Stimulated activated CD4-positive, alpha-beta T cell treated with anti-CD3 and anti-CD28 coated beads, TNF-alpha, amount 100 ng/mL, for 4 hours (primary cell): ENCODE data around the gene LRBA.
"Not testable (repeated sequence)": the region's sequence is repeated elsewhere in the genome, so short reads cannot be mapped to it uniquely, and the experiment has no call there.

Source experiments
- DNase-seq, 3 experiments: peaks; one replicate each; pipeline ENCODE4 v3.0.0-alpha.2; 2020; ENCODE audit warnings: low read depth in 3 of 3

LRBA gene

DNA sequence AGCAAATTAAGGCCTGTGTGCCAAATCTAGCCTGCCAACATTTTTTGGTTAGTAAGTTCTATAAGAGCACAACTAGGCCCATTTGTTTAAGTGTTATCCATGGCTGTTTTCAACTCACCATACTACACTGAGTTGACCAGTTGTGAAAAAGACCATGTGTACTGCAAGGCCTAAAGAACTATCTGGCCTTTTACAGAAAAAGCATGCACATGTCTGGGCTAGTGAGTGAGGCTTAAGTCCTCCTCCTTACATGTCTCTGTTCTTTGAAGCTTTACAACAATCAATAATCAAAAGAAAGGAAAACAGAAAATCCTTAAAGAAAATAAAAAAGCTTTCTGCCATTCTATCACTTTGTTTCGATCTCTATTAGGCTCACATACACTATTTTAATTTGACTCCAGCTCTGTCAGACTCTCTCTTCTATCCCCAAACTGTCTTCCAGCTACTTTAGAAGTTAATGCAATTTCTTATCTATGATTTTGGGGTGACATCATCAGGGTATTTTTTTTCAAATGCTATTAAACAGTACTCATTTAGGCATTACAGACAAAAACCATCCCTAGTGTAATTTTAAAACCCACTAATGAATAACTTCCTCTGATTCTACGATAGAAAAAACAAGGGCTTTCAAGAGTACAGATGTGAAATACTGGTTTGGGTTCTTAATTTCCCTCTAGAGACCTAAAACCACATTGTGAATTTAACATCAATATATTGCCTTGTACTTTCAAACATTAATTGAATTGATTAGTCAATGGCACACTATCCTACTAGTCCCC is 271.3 kb downstream of the LRBA start:
- DNase-seq = no peak

DNA sequence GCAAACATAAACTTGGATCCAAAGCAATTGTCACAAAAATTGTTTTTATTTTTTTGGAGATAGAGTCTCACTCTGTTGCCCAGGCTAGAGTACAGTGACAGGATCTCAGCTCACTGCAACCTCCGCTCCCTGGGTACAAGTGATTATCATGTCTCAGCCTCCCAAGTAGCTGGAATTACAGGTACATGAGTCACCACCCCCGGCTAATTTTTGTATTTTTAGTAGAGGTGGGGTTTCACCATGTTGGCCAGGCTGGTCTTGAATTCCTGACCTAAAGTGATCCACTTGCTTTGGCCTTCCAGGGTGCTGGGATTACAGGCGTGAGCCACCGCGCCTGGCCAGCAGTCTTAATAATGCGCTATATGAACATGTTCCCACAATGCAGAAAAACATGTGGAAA is 272.2 kb downstream of the LRBA start:
- DNase-seq = not testable (repeated sequence)

DNA sequence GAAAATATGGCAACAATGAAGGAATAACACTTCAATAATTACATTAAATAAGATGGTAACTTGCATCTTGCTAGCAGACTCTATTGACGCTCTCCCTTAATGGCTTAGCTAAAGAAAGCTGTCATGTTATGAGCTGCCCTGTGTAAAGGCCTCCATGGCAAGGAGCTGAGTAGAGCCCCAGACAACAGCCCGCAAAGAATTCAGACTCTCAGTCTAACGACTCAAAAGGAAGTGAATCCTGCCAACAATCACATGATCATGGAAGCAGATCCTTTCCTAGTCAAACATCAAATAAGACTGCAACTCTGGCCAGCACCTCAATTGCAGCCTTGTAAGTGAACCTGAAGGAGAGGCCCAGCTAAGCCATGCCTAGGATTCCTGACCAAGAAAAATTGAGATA is 275.5 kb downstream of the LRBA start:
- no peak for DNase-seq

DNA sequence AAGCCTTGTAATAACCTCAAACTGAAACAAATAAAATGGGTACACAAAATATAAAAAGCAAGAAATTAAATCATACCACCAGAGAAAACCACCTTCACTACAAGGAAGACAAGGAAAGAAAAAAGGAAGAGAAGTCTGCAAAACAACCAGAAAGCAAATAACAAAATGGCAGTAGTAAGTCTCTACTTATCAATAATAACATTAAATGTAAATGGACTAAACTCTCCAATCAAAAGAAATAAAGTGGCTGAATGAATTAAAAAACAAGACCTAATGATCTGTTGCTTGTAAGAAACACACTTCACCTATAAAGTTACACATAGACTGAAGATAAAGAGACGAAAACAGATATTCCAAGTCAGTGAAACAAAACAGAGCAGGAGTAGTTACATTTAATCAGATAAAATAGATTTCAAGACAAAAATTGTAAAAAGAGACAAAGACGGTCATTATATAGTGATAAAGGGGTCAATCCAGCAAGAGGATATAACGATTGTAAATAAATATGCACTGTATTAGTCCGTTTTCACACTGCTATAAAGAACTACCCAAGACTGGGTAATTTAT is 289.0 kb downstream of the LRBA start:
- no peak for DNase-seq

DNA sequence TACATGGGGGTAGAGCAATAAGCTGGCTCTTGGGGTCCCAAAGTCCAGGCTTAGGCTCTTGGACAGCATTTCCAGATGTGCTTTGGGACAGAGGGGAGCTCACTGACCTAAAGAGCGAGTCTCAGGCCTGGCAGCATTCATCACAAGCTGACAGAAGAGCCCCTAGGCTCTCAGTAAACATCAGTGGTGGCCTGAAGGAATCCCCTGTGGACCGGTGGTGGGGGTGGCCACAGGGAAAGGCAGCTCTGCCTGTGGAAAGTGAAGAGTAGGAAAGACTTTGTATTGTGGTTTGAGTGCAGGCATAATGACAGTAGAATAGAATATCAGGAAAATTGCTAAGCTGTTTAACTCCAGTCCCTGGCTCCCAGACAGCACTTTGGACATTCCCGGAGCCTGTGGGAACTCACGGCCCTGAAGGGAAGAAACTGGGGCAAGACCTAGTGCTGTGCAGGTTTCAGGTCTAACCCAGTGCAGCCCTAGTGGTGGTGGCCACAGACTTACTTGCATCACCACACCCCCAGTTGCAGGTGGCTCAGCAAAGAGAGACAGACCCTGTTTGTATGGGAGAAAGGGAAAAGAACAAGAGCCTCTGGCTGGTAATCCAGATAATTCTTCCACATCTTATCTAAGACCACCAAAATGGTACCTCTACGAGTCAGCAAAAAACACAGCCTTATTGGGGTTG is 291.2 kb downstream of the LRBA start:
- DNase-seq = no peak

DNA sequence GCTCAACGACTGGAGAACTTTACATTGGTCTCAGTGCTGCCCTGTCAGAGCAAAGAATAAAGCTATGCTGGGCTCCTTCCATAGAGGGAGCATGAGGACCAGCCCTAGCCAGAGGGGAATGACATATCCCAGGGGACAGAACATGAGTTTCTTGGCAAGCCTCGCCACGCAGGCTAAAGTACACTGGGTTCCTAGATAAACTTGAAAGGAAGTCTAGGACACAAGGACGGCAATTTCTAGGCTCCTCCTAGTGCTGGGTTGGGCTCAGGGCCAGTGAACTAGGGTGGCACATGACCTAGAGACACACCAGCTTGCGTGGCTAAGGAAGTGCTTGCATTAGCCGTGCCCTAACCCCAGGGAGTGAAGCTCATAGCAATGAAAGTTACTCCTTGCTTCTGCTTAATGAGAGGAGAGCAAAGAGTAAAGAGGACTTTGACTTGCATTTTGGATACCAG is 292.1 kb downstream of the LRBA start:
- DNase-seq = no peak

DNA sequence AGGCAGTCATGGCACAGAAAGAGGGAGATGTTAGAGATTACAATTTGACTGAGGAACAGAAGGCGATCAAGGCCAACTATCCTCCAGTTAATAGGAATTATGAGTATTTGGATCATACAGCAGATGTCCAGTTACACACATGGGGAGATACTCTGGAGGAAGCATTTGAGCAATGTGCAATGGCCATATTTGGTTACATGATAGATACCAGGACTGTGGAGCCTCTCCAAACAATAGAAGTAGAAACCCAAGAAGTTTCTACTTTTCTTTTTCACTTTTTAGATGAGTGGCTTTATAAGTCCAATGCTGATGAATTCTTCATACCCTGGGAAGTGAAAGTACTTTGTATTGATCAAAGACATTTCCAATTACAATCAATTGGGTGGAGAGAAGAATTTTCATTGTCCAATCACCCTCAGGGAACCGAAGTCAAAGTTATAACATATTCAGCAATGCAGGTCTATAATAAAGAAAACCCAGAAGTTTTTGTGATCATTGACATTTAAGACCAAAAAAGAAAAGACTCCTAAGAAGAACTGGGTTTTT is 294.0 kb downstream of the LRBA start:
- DNase-seq = no peak

DNA sequence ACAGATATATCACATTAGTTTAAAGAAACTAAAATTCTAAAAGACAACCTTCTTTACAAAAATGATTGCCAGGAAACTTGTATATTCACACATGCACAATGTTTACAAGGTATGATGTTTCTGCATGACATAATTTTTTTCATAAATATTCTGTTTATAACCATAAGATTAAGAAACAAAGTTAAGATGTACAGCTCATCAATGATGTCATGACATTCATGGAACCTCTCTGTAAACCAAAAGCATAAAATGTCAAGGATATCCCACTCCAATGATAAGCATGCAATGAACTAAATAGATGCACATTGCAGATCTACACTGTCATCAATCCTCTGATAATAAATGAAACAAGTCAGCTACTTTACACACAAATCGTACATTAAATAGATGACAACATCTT is 297.1 kb downstream of the LRBA start:
- no peak for DNase-seq

DNA sequence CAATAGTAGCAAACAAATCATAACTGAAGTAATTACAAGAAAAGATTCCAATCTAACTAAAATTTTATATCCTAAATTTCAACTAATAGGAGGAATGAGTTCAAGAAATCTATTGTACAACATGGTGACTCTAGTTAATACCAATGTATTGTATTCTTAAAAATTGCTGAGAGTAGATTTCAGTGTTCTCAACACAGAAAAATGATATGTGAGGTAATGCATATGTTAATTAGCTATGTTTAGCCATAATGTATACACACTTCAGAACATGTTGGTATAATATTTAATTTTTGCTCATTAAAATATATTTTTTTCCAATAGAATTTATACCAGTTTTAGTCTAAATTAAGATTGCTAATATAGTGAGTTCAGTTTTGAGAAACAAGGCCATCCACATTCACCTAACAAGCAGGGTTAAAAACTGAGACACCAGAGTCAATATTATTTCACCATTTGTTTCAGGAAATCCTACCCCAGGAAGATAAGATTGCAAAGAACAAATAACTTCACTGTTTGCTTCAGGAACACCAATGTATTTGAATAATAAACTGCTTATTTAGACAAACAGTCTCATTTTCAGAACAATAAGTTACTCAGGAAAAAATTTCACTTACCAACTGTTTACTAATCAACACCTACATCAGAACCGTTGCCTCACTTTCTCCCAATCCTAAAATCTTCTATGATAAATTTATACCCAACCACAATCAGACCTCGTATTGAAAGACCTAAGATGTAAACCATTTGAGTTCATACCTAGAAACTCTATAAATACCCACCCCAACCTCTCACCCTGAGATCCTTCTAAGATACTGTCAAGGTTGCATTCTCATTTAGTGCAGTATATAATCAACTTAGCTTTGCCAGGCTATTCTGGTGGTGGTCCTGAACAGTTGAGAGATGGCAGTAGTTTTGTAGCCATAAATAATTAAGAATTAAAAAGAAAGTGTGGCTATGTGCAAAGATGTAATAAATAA is 300.3 kb downstream of the LRBA start:
- DNase-seq = no peak

DNA sequence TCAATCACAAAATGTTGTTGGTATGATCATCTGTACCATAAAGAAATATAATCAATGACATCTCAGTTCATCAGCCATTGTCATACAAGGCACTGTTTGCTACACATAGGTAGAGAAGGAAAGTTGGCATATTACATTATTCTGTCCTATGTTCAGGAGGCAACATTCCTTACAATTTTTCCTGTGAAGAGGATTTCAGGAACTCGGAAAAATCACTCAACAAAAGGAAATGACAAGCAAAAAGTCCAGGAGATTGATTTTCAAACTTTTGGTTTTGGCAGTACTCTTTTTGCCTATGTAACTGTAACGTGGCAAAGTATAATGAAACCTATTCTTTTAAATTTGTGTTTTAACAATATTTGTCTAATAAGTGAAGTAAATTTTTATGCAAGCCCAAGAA is 301.8 kb downstream of the LRBA start:
- no peak for DNase-seq

DNA sequence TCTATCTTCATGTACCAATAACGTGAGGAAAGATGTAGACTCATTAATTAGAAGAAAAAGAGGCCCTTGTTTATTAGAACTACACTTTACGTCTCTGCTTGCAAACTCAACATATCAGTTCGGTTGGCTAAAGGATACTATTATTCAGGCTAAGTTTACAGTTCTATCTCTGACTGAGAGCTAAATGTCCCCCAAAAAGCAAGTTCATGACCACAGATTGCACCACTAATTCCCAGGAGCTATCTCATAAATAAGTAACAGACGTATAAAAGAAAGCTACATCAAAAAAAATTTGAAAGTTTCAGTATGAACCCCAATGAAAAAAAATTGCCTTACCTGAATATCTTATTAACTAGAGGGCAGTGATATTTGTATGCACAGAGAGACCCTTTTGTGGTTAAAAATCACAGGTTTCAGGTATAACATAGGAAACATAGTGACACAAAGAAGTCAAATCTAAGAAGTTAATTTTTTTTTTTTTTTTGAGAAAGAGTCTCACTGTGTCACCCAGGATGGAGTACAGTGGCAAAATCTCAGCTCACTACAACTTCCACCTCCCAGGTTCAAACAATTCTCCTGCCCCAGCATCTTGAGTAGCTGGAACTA is 304.2 kb downstream of the LRBA start:
- DNase-seq = no peak

DNA sequence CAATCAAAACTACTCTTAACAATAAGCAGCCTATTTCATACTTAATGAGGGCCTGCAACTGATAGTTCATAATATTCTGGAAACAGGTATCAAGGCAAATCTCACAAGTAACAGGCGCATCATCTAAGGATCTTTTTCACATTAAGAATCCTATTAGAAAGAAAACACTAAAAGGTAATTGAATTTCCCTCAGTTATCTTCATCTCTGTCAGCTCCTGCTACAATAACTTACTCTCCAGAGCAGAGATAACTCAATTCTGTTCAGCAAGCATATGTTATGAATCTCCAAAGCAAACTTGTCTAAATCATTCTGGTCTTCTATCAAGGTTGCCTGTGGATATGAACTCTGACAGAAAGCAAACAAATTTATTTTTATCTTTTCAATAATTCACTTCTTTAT is 307.1 kb downstream of the LRBA start:
- no peak for DNase-seq

DNA sequence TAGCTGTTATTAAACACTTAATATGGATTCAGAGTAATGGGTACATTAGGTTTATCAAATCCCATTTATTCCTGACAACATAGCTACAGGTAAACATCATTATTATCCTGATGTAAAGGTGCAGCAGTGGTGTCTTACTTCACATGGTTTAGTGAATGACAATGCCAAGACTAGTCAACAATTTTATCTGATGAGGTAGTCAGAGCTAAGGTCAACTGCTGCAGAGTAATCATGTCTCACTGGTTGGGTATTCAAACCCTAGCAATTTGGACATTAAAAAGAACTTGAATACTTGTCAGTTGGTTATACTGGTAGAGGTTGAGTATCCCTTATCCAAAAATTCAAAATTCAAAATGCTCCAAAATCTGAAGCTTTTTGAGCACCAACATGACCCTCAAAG is 315.5 kb downstream of the LRBA start:
- no peak for DNase-seq

DNA sequence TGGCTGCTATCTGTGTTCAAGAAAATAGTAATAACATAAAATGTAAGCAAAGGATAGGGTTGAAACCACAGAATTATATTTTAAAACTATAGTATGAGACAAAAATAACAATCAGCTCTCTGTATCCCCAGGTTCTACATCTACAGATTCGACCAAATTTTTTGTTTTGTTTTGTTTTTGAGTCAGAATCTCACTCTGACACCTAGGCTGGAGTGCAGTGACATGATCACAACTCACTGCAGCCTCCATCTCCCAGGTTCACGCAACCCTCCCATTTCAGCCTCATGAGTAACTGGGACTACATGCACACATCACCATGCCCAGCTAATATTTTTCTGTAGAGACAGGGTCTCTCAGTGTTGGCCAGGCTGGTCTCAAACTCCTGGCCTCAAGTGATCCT is 319.9 kb downstream of the LRBA start:
- no peak for DNase-seq

DNA sequence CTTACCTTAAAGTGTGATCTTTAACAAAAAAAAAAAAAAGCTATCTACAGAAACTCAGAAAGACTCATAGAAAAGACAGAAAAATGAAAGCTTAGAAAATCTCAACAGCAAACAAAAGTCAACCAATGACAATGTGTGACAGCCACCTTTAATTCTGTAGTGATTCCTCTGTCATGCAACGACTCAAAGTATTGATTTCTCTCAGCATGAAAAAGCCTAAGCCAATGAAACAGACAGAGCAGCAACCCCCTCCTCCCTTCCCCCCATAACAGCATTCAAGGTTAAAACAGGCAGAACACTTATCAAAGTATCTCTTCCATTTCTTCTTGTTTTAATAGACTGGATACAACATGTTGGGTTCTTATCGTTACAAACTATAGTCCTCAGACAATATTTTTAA is 320.6 kb downstream of the LRBA start:
- no peak for DNase-seq

DNA sequence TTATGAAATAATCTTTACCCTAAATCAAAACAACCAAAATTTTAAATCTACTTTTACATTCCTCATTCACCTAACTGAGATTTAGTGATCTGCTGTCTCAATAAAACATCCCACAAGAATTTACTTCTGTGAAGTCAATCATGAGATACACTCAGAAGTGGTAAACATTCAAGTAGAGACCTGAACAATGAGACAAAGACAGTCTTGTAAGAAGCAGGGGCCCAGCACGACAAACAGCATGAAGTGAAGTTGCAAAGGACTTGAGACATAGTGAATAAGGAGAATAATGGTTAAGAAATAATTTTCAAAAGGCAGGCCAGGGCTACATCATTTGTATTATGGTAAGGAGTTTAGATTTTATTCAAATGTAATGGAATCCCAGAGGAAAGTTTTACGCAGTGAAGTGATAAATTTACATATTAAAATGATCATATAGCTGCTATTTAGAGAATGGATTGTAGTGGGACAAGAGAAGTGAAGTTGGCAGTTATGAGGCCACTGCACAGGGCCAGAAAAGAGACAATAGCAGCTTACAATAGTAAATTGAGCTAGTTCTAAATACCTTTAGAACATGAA is 331.2 kb downstream of the LRBA start:
- DNase-seq = no peak

DNA sequence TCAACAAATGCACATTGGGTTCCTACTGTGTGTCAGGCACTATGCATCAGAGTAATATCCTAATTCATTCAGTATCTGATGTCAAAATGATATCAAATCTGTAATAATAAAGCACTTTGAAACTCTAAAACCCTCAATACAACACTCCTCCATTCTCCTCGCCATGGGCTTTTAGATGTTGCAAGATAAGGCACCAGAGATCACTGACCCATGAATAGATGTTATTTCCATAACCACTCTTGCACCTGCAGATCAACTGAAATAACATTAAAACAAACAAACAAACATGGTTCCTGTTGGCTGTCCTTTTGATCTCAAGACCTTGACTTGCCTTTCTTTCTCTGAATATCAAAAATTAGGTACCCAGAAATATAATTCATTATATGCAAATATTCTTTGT is 333.0 kb downstream of the LRBA start:
- no peak for DNase-seq

DNA sequence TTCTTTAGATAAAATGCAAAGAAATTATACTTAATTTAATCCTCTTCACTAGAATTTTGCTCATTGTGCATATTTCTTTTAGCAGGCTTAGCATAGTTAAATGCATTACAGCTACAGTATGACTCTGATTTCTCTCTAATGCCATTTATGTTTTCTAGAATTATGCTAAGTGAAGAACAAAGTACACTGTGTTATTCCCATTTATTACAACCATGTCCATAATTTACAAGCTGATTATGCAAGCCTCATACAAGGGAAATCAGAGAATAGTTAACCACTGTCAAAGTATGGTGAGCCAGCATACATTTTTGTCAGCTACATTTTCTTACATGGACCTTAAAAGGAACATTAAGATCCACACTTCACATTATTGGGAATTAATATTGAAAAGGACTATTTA is 334.0 kb downstream of the LRBA start:
- DNase-seq = no peak

DNA sequence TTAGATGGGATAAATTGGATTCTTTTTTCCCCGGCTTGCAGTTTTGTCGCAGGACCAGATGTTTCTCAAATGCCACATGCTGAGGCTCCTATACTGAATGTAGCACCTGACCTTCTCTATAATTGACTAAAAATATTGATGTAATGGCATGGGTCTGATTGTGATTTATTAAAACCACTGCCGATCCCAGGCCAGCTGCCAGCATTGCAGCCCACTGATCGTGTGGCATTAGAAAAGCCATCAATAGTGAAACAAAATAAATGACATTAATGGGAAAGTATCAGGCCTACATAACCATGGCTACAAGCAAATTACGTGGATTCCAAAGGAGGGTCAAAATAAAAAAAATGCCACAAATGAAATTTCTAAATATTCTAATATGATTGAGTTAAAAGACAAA is 334.4 kb downstream of the LRBA start:
- DNase-seq = no peak

DNA sequence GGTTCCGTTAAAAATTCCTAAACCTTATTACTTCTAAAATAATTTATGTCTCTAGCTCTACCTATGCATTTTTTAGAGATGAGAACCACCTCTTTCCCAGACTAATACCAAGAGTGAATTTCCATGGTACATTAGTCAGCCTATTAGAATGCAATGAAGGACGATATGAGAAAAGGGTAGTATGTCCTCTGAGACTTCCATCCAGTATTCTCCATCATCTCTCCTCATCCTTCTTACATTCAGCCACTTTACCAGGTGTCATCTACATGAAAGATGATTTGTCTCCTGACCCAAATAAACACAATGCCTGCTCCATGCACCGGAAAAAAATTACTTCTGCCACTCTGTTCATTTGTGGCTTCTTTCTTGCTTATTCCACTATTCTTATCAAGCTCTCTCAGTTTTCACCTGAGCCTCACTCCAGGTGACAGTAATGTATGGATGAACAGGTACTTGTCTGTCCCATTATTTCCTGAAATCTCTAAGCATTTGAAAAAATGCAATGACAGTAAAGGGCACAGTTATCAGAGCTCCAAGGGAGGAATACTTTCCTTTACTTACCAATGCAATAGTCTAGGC is 335.2 kb downstream of the LRBA start:
- no peak for DNase-seq
